Testis (tissue), 2 donors: ENCODE results near the gene LASP1NB.

Experiments used
- CTCF ChIP-seq, 3 experiments: fragments of 450-650 bp in 2 of 3; fragments of 200-600 bp in 1 of 3; sonication (generic) in 1 of 3; IDR thresholded peaks; one replicate each; pipeline ENCODE4 v1.5.1; 2016 to 2019; ENCODE audit warnings: antibody characterized with exemption in 3 of 3, mild to moderate bottlenecking in 2 of 3, moderate library complexity in 1 of 3
- POLR2A ChIP-seq: fragments of 450-650 bp; IDR thresholded peaks from one replicate; pipeline ENCODE4 v1.6.1; 2017; ENCODE audit warnings: antibody characterized with exemption, mild to moderate bottlenecking, moderate library complexity

- TF ChIP-seq POLR2A (no peak), CTCF (IDR thresholded peaks at IDR 0.05) (no peak)
Observed at GRCh38 chr17:38919316-38920078, 5.9 kb upstream of the LASP1NB start.
